GM10266 (cell line): ENCODE results near the gene CD160.
"Not testable (repeated sequence)": the region's sequence is repeated elsewhere in the genome, so short reads cannot be mapped to it uniquely, and the experiment has no call there.

Experiments
- DNase-seq: peaks from one replicate; pipeline ENCODE4 v3.0.0; 2012; ENCODE audit errors: extremely low spot score
- CTCF ChIP-seq: IDR thresholded peaks from 2 replicates; pipeline ENCODE4 v1.5.1; 2012; ENCODE audit warnings: mild to moderate bottlenecking, low read depth; ENCODE audit not compliant: control insufficient read depth, insufficient read depth; ENCODE audit errors: missing control alignments

Gene CD160

GRCh38 chr1:145716641-145717345 is 2.5 kb upstream of the CD160 start:
- no peak for DNase-seq
- TF ChIP-seq CTCF = no peak

DNA sequence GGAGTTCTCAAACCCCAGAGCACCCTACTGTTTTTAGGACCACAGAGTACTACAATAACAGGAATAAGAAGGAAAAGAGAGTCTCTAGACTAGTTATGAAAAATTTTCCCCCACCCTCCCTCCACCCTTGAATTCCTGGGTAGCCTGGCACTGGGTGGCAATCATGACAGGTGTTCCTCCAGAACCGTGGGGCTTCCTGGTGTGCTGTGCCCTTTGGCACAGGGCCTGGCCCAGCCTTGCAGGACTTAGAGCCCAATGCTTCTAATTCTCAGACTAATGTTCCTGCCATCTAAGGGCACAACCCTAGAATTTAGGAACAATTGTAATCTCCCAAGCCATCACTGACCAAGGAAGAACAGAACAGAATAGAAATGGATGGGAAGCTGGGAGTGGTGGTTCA is 1.5 kb upstream of the CD160 start:
- TF ChIP-seq CTCF = no peak
- no peak for DNase-seq

DNA sequence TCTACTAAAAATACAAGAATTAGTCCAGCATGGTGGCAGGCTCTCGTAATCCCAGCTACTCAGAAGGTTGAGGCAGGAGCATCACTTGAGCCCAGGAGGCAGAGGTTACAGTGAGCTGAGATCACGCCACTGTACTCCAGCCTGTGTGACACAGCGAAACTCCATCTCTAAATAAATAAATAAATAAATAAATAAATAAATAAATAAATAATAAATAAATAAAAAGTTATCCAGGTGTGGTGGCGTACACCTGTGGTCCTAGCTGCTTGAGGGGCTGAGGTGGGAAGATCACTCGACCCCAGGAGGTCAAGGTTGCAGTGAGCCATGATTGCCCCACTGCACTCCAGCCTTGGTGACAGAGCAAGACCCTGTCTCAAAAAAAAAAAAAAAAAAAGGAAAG is 834 bp upstream of the CD160 start:
- not testable (repeated sequence) for DNase-seq

- no peak for TF ChIP-seq CTCF
- no peak for DNase-seq
Measured at GRCh38 chr1:145720556-145720877, 1.2 kb downstream of the CD160 start.

- DNase-seq = peak; percentile 67
- peak; percentile 93 for TF ChIP-seq CTCF
Measured at GRCh38 chr1:145720878-145721671, 1.8 kb downstream of the CD160 start.

DNA sequence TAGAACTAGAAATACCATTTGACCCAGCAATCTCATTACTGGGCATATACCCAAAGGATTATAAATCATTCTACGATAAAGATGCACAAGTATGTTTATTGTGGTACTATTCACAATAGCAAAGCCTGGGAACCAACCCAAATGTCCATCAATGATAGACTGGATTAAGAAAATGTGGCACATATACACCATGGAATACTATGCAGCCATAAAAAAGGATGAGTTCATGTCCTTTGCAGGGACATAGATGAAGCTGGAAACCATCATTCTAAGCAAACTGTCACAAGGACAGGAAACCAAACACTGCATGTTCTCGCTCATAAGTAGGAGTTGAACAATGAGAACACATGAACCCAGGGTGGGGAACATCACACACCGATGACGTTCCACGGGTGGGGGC is 6.9 kb downstream of the CD160 start:
- DNase-seq = not testable (repeated sequence)

GRCh38 chr1:145729196-145729595 is 9.9 kb downstream of the CD160 start:
- no peak for TF ChIP-seq CTCF
- no peak for DNase-seq

DNA sequence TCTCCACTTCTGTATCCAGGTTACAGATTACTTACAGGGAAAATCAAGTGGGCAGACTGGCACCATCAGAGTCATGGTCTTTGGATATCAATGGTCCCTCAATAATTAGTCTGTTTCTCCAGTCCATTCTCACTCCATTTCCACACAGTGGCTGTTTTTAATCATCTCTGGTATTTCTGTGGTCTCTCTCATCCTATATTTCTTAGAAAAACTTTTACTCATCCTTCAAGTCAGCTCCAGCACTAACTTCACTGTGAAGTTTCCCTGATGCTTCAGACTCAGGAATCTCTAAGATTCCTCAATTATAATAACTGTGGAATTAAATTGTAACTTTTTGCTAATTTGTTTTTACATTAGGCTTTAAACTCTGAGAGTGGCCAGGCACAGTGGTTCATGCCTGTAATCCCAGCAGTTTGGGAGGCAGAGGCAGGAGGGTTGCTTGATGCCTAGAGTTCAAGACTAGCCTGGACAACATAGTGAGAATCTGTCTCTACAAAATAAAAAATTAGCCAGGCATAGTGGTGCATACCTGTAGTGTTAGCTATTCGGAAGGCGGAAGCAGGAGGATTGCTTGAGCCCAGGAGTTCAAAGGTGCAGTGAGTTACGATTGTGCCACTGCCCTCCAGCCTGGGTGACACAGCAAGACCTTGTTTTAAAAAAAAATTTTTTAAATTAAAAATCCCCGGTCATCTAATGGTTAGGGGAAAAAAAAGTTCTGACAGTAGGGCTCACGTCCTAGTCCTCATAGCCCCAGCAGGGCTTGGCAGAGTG is 10.6 kb downstream of the CD160 start:
- no peak for TF ChIP-seq CTCF
- DNase-seq = no peak
